A673 (cell line): ENCODE measurements around the gene LUZP1. TPM values are rescaled to one million over a fixed set of nuclear protein-coding genes. Genes with fewer than 3 reads are reported as not detected.

Experiments used
- BruUV-seq: library from RNA; stranded (reverse); fragments of 400-500 nt; replicated peaks from 2 replicates; lab custom pipeline; 2021; lab: Mats Ljungman, UMichigan
- CTCF ChIA-PET: fragments of 300-600 bp; sonication (Branson Sonifier 250); formaldehyde crosslinking; loops from one replicate; lab custom pipeline; 2022; ENCODE audit warnings: antibody characterized with exemption; lab: Charles Lee
- POLR2A ChIA-PET: fragments of 300-600 bp; sonication (Branson Sonifier 250); formaldehyde crosslinking; loops from one replicate; lab custom pipeline; 2022; ENCODE audit warnings: antibody characterized with exemption; ENCODE audit not compliant: low non-redundant PET; lab: Charles Lee
- DNase-seq: peaks from one replicate; pipeline ENCODE4 v3.0.0-alpha.2; 2015; ENCODE audit warnings: low spot score
- H3K27ac ChIP-seq: fragments of 200-600 bp; sonication (generic); 2 replicates; pipeline ENCODE4 v1.5.1; 2016; ENCODE audit warnings: mixed run types, low read depth, mild to moderate bottlenecking, mixed read lengths, antibody characterized with exemption, low read length; ENCODE audit not compliant: poor library complexity, severe bottlenecking
- H3K27me3 ChIP-seq: fragments of 200-600 bp; sonication (generic); replicated peaks from 2 replicates; pipeline ENCODE4 v1.6.1; 2017; ENCODE audit warnings: mixed run types, low read depth, mild to moderate bottlenecking, mixed read lengths, antibody characterized with exemption, low read length; ENCODE audit not compliant: insufficient read depth, poor library complexity
- H3K36me3 ChIP-seq: fragments of 200-600 bp; sonication (generic); 2 replicates; pipeline ENCODE4 v1.6.1; 2016; ENCODE audit warnings: mixed run types, mild to moderate bottlenecking, mixed read lengths, antibody characterized with exemption, low read length; ENCODE audit not compliant: insufficient read depth, poor library complexity, severe bottlenecking
- H3K4me1 ChIP-seq: fragments of 200-600 bp; sonication (generic); 2 replicates; pipeline ENCODE4 v1.6.1; 2017; ENCODE audit warnings: mixed run types, mild to moderate bottlenecking, mixed read lengths, antibody characterized with exemption, low read length; ENCODE audit not compliant: insufficient read depth, poor library complexity, severe bottlenecking
- H3K4me3 ChIP-seq: fragments of 200-600 bp; sonication (generic); 2 replicates; pipeline ENCODE4 v1.5.1; 2016; ENCODE audit warnings: low read depth, mixed run types, mild to moderate bottlenecking, mixed read lengths, low read length; ENCODE audit not compliant: poor library complexity, severe bottlenecking
- H3K9me3 ChIP-seq: fragments of 200-600 bp; sonication (generic); 2 replicates; pipeline ENCODE4 v1.6.1; 2016; ENCODE audit warnings: mixed run types, low read depth, mild to moderate bottlenecking, mixed read lengths, antibody characterized with exemption, low read length; ENCODE audit not compliant: poor library complexity, severe bottlenecking
- CTCF ChIP-seq: fragments of 300-800, 200-600 bp; sonication (generic); conservative IDR thresholded peaks from 2 replicates; pipeline ENCODE4 v1.5.1; 2017; ENCODE audit warnings: low read depth, mild to moderate bottlenecking, antibody characterized with exemption, low read length, moderate library complexity, mixed read lengths
- EZH2 ChIP-seq: fragments of 200-600 bp; sonication (generic); IDR thresholded peaks from 2 replicates; pipeline ENCODE4 v1.6.1; 2017; ENCODE audit warnings: borderline replicate concordance, low read depth, mild to moderate bottlenecking, mixed read lengths, antibody characterized with exemption, low read length; ENCODE audit not compliant: poor library complexity, severe bottlenecking
- intact Hi-C: fragments of 100-400 bp; cut with micrococcal nuclease; formaldehyde crosslinking; loops from one replicate; pipeline ENCODE4 v1.10.0; 2022; ENCODE audit not compliant: unreplicated experiment
- total RNA-seq: library from RNA; stranded (reverse); gene quantifications from 2 replicates; pipeline ENCODE4 v1.2.3, GENCODE V29; 2021

The LUZP1 gene
- total RNA-seq, 1 experiment from 2014 or later: 34.9 TPM

DNA sequence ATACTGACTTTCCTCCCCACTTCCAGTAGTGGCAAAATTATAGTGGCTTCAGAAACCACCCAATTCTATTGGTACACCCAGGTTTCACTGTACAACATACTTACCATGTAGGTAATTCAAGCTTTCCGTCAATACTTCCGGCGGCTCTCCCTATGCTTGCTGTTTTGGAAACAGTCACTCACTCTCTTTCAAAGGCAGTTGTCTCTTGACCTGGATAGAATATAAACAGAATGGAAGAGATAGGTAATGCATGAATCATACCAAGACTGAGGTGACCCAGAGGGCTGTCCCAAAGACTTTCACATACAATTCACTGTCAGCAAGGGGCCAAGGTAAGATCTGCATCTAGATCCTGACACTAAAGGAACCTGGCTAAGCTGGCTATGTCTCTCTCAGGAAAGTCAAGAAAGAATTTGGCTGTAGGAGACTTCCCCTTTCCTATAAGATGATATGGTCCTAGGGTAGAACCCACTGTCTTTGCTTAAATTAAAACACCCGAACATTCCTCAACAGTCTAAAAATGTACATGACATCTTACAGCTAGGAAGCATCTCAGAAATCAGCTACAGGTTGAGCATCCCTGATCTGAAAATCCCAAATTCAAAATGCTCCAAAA lies 59.6 kb downstream of the LUZP1 start:
- POLR2A ChIA-PET: no interaction called here
- CTCF ChIA-PET: no interaction called here
- no peaks in the 10 kb centered on the region for H3K27me3 ChIP-seq
- TF ChIP-seq CTCF: no peak
- TF ChIP-seq EZH2: no peak
- no peaks in the 10 kb centered on the region for H3K4me1 ChIP-seq
- no peak overlapping the region for H3K4me3 ChIP-seq
- intact Hi-C loops: no loop called here
- DNase-seq: no peak
- H3K27ac ChIP-seq: no peak overlapping the region
- H3K9me3 ChIP-seq: no peaks in the 10 kb centered on the region
- BruUV-seq: no TSS peak
- no peaks in the 10 kb centered on the region for H3K36me3 ChIP-seq

- peak; percentile 69 for DNase-seq
- TF ChIP-seq CTCF (no peak), EZH2 (no peak)
- H3K9me3 ChIP-seq: no peaks in the 10 kb centered on the region
- H3K4me1 ChIP-seq: peaks cover 39% of the 10 kb centered on the region
- H3K27ac ChIP-seq: peak overlapping the region; percentile 52
- no peak overlapping the region for H3K4me3 ChIP-seq
- BruUV-seq: no TSS peak
- no peaks in the 10 kb centered on the region for H3K36me3 ChIP-seq
- POLR2A ChIA-PET: no interaction called here
- CTCF ChIA-PET: interaction anchor here (0.6 to 1.3 kb wide), 2 partner anchors 79 to 82 kb away, joined by 6 to 9 read pairs; no protein-coding TSS in a partner anchor
- intact Hi-C loops: no loop called here
- no peaks in the 10 kb centered on the region for H3K27me3 ChIP-seq
These were observed 65.4 kb downstream of the LUZP1 start for GRCh38 chr1:23103001-23103889.

GRCh38 chr1:23102289-23102688 lies 66.4 kb downstream of the LUZP1 start:
- Histone ChIP-seq H3K4me1 (peaks cover 39% of the 10 kb centered on the region), H3K27ac (peak overlapping the region; percentile 44), H3K4me3 (no peak overlapping the region), H3K36me3 (no peaks in the 10 kb centered on the region), H3K27me3 (no peaks in the 10 kb centered on the region), H3K9me3 (no peaks in the 10 kb centered on the region)
- ChIA-PET POLR2A (no interaction called here), CTCF (interaction anchor here (1.0 kb wide), 1 partner anchor 83 kb away, joined by 4 read pairs; no protein-coding TSS in a partner anchor)
- intact Hi-C loops: no loop called here
- no TSS peak for BruUV-seq
- TF ChIP-seq EZH2 (no peak), CTCF (no peak)
- DNase-seq: peak; percentile 37
